ENCODE data around the gene TGFBI.

- no peak for TF ChIP-seq SIN3A (IDR thresholded peaks at IDR 0.05; ENCODE audit: borderline replicate concordance, insufficient read depth, low read length)
- TF ChIP-seq POLR2AphosphoS5 (IDR thresholded peaks at IDR 0.05; ENCODE audit: low read depth, low read length): no peak
- TF ChIP-seq FOXP2 (optimal IDR thresholded peaks at IDR 0.05; ENCODE audit: borderline replicate concordance, extremely low read depth, extremely low read length, insufficient read depth): no peak
- no peak for TF ChIP-seq TAF1 (IDR thresholded peaks at IDR 0.05; ENCODE audit: borderline replicate concordance, insufficient read depth, low read length)
- TF ChIP-seq, protein P1, sequence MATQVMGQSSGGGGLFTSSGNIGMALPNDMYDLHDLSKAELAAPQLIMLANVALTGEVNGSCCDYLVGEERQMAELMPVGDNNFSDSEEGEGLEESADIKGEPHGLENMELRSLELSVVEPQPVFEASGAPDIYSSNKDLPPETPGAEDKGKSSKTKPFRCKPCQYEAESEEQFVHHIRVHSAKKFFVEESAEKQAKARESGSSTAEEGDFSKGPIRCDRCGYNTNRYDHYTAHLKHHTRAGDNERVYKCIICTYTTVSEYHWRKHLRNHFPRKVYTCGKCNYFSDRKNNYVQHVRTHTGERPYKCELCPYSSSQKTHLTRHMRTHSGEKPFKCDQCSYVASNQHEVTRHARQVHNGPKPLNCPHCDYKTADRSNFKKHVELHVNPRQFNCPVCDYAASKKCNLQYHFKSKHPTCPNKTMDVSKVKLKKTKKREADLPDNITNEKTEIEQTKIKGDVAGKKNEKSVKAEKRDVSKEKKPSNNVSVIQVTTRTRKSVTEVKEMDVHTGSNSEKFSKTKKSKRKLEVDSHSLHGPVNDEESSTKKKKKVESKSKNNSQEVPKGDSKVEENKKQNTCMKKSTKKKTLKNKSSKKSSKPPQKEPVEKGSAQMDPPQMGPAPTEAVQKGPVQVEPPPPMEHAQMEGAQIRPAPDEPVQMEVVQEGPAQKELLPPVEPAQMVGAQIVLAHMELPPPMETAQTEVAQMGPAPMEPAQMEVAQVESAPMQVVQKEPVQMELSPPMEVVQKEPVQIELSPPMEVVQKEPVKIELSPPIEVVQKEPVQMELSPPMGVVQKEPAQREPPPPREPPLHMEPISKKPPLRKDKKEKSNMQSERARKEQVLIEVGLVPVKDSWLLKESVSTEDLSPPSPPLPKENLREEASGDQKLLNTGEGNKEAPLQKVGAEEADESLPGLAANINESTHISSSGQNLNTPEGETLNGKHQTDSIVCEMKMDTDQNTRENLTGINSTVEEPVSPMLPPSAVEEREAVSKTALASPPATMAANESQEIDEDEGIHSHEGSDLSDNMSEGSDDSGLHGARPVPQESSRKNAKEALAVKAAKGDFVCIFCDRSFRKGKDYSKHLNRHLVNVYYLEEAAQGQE (IDR thresholded peaks at IDR 0.05; ENCODE audit: insufficient read depth in 1 of 2, low read depth in 2 of 2, low read length in 2 of 2): no peak
Observed at GRCh38 chr5:136094913-136095641, 66.3 kb downstream of the TGFBI start.
